Measurements from ENCODE around the gene SHROOM3. TPM values are rescaled to one million over a fixed set of nuclear protein-coding genes. Genes with fewer than 3 reads are reported as not detected.

SHROOM3 gene
- total and polyA plus RNA-seq, 2 donors (not counting 3 experiments of a cell fraction or from before 2014, with no cell fraction given) = 2.7 to 6.7 TPM

DNA sequence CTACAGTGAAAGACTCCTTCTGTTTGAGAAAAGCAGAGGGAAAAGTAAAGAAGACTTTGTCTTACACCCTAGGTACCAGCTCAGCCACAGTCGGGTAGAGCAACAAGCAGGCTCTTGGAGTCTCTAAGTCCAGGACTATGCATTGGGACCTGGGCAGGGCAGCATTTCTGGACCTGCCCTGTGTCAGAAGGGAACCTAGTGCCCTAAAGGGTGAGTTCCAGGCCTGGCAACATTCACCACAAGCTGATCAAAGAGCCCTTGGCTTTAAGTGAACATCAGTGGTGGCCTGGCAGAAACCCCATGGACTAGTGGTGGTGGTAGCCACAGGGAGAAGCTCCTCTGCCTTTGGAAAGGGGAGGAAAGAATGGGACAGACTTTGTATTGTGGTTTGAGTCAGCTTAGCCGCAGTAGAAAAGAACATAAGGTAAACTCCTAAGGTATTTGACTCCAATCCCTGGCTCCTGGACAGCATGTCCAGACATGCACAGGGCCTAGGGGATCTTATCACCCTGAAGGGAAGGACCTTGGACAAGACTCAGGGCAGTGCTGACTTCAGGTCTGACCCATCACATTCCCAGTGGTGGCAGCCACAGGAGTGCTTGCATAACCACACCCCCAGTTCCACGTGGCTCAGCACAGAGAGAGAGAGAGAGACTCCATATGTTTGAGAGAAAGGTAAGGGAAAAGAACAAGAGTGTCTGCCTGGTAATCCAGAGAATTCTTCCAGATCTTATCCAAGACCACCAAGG, 46.7 kb upstream of the SHROOM3 start:
- BruUV-seq (replicated peaks) = no TSS peak
- Histone ChIP-seq H3K9me1 (replicated peaks; ENCODE audit: control insufficient read depth, extremely low read depth, insufficient read depth, low read length) (no peaks in the 10 kb centered on the region), H3K4me3 (replicated peaks in 1 of 3; ENCODE audit: insufficient read depth in 1 of 3, low read depth in 1 of 3, low read length in 3 of 3) (no peak overlapping the region), H3K27ac (ENCODE audit: insufficient read depth, low read depth, low read length) (no peak overlapping the region), H4K20me1 (replicated peaks; ENCODE audit: control insufficient read depth, extremely low read depth, insufficient read depth, low read length) (no peaks in the 10 kb centered on the region), H3K27me3 (ENCODE audit: control insufficient read depth in 2 of 2, insufficient read depth in 2 of 2, low read length in 2 of 2) (peaks cover 2 to 44% of the 10 kb centered on the region in 2 experiments), H2AFZ (ENCODE audit: low read depth, low read length) (no peak overlapping the region), H3K4me2 (ENCODE audit: insufficient read depth, low read length) (no peak overlapping the region), H3K9me3 (replicated peaks; ENCODE audit: control insufficient read depth, insufficient read depth, low read length) (no peaks in the 10 kb centered on the region), H3K36me3 (ENCODE audit: control insufficient read depth in 2 of 2, extremely low read depth in 1 of 2, insufficient read depth in 2 of 2, low read length in 2 of 2) (no peaks in the 10 kb centered on the region), H3K79me2 (ENCODE audit: control insufficient read depth, insufficient read depth, low read length) (no peaks in the 10 kb centered on the region), H3K4me1 (ENCODE audit: control insufficient read depth, extremely low read depth, insufficient read depth, low read length) (no peaks in the 10 kb centered on the region), H3K9ac (replicated peaks; ENCODE audit: extremely low read depth, insufficient read depth, low read length) (no peak overlapping the region)
- POLR2A ChIA-PET = no interaction called here
- TF ChIP-seq EZH2 (IDR thresholded peaks at IDR 0.05; ENCODE audit: borderline replicate concordance, low read depth, low read length, severe bottlenecking) = no peak
- TF ChIP-seq GATA2 (IDR thresholded peaks at IDR 0.05; ENCODE audit: insufficient read depth, insufficient read length, low read depth, low read length) = no peak
- TF ChIP-seq JUN (IDR thresholded peaks at IDR 0.05; ENCODE audit: borderline replicate concordance, insufficient read depth, insufficient read length, low read depth) = no peak
- TF ChIP-seq MYC (IDR thresholded peaks at IDR 0.05; ENCODE audit: low read depth, low read length) = no peak
- TF ChIP-seq POLR2AphosphoS5 (IDR thresholded peaks at IDR 0.05; ENCODE audit: insufficient read depth, low read depth, low read length) = no peak
- TF ChIP-seq, protein P1, sequence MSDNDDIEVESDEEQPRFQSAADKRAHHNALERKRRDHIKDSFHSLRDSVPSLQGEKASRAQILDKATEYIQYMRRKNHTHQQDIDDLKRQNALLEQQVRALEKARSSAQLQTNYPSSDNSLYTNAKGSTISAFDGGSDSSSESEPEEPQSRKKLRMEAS (IDR thresholded peaks at IDR 0.05; ENCODE audit: insufficient read depth, insufficient read length) = no peak
- TF ChIP-seq, protein P2, sequence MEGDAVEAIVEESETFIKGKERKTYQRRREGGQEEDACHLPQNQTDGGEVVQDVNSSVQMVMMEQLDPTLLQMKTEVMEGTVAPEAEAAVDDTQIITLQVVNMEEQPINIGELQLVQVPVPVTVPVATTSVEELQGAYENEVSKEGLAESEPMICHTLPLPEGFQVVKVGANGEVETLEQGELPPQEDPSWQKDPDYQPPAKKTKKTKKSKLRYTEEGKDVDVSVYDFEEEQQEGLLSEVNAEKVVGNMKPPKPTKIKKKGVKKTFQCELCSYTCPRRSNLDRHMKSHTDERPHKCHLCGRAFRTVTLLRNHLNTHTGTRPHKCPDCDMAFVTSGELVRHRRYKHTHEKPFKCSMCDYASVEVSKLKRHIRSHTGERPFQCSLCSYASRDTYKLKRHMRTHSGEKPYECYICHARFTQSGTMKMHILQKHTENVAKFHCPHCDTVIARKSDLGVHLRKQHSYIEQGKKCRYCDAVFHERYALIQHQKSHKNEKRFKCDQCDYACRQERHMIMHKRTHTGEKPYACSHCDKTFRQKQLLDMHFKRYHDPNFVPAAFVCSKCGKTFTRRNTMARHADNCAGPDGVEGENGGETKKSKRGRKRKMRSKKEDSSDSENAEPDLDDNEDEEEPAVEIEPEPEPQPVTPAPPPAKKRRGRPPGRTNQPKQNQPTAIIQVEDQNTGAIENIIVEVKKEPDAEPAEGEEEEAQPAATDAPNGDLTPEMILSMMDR (IDR thresholded peaks at IDR 0.05; ENCODE audit: extremely low read depth in 1 of 2, insufficient read depth in 1 of 2, low read depth in 1 of 2, low read length in 2 of 2) = no peak
- no peak for TF ChIP-seq FOS (IDR thresholded peaks at IDR 0.05; ENCODE audit: borderline replicate concordance, insufficient read depth, low read length)
- no peak for TF ChIP-seq POLR2A (IDR thresholded peaks at IDR 0.05; ENCODE audit: low read depth, low read length)
- CTCF ChIA-PET = interaction anchor here (1.7 kb wide), 1 partner anchor 10 kb away, joined by 9 read pairs; no protein-coding TSS in a partner anchor
- DNase-seq (ENCODE audit: low read depth, low spot score) = no peak
- no peak for FAIRE-seq
- dilution Hi-C loops (cut with MboI; ENCODE audit: extremely low pct_ligation_motif_present, low sequenced_read_pairs) (no loop called here), intact Hi-C loops (cut with micrococcal nuclease) (no loop called here)

Measured in endothelial cell of umbilical vein (primary cell).